HG03460 (cell line): ENCODE results near the gene KLHDC10.
"Not testable (repeated sequence)": the region's sequence is repeated elsewhere in the genome, so short reads cannot be mapped to it uniquely, and the experiment has no call there.

ENCODE experiments used
- ATAC-seq: cut with Tn5 transposase; IDR thresholded peaks from one replicate; pipeline ENCODE4 v1.9.1; 2021; ENCODE audit not compliant: unreplicated experiment

Gene KLHDC10

GRCh38 chr7:130152493-130153210, 82.3 kb downstream of the KLHDC10 start:
- ATAC-seq: no peak

DNA sequence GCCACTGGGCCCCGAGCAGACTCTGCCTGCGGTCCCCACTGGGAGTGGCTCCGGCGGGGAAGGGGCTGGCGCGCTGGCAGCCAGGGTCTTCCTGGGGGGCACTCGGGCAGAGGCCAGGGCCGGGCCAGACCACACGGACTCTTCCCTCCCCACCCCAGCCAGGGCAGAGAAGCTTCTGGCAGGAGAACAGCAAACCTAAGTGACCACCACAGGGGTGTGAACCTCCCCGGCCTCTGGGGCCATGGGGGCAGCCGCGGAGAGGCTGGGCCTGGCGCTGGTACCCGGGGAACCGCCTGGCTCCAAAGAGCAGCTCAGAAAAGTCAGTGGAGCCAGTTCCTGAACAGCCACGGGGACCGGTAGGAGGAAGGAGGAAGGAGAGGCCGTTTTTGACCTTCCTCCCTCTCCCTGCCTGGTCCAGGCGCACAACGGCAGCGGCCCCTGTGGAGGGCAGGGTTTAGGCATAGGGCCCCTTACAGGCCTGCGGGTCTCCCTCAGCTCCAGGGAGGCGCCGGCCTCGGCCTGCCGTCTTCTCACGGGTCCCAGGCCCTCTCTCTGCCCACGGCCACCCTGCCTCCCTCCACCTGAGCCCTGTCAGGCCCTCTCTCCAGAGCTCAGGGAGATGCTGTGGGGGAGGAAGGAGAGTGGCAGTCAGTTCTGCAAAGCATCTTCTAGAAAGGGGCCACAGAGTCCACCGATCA, 83.0 kb downstream of the KLHDC10 start:
- ATAC-seq: no peak

- no peak for ATAC-seq
Measured at GRCh38 chr7:130154131-130154500, 83.8 kb downstream of the KLHDC10 start.

- no peak for ATAC-seq
Measured at GRCh38 chr7:130154501-130155317, 84.4 kb downstream of the KLHDC10 start.

DNA sequence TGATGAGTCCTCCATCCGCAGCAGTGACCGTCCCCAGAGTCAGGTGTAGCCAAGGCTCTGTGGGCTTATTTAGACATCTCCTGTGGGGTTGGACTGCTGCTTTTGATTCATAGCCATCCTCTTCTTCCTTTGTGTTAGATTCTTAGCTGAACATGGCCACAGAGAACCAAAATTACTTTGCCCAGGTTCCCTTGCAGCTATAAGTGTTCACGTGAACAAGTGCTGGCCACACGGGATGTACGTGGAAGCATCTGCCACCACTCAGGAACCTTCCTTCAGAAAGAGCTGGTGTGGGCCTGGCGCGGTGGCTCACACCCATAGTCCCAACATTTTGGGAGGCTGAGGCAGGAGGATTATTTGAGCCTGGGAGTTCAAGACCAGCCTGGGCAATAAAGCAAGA, 85.8 kb downstream of the KLHDC10 start:
- no peak for ATAC-seq

DNA sequence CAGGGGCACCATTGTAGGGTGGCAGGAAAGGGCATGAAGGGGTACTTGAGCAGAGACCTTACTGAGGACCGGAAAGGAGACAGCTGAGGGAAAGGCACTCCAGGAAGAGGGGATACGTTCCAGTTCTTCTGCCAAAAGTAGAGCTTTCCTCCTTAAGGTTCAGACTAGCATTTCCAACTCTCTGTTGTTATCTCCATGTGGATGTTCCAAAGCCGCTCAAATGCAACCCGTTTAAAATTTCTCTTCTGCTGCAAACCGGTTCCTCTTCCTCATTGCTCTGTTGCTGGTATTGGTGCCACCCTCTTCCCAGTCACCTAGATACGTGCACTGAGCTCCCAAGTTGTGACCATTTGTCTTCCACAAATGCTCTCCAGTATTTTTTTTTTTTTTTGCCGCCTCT, 87.4 kb downstream of the KLHDC10 start:
- ATAC-seq: no peak

DNA sequence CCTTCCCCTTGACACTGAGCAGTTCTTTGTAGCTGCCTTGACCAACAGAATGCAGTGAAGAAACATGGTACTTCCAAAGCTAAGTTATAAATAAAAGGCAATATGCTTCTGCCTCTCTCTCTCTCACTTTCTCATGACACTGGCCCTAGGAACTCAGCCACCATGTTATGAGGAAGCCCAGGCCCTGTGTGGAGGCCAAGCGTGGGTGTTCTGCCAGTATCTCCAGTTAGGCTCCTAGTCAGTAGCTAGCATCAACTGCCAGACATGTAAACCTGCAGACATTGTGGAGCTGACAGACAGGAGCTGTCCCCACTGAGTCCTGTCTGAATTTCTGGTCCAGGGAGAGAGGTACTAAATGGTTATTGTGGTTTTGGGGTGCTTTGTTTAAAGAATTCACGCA, 89.7 kb downstream of the KLHDC10 start:
- ATAC-seq: no peak

DNA sequence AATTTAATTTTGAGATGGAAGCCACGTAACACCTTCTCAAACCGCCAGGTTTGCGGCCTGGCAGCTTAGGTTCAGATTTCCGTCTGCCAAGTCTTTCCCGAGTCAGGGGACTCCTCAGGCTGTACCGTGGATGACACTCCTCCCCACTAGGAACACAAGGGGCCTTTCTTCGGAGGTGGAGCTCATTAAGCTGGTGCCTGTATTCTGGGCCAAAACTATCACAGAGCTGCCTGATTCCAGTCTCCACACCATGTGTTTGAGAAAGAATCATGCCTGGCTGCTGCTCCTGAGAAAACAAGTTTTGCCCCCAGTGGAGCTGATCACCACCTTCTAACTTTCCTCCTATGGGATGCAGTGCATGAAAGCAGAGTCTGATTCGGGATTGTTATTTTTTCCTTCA, 90.1 kb downstream of the KLHDC10 start:
- ATAC-seq: no peak

DNA sequence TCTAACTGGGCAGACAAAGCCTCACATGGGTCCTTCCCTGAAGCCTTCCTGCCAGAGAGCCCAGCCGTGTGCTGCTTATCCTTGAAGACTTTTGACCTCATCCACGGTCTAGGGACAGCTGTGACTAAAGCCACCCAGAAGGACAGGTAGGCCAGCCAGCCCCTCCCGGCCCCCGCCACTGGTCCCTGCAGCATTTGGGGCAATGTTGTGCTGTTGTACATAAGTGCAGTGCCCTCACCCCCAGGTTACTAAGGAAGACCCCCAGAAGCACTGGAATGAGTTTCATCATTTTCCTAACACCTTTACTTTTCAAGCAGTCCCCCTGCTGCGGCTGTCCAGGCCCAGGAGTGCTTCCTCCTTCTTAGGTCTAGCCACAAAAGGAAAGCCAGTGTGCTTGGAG, 91.9 kb downstream of the KLHDC10 start:
- ATAC-seq: no peak

DNA sequence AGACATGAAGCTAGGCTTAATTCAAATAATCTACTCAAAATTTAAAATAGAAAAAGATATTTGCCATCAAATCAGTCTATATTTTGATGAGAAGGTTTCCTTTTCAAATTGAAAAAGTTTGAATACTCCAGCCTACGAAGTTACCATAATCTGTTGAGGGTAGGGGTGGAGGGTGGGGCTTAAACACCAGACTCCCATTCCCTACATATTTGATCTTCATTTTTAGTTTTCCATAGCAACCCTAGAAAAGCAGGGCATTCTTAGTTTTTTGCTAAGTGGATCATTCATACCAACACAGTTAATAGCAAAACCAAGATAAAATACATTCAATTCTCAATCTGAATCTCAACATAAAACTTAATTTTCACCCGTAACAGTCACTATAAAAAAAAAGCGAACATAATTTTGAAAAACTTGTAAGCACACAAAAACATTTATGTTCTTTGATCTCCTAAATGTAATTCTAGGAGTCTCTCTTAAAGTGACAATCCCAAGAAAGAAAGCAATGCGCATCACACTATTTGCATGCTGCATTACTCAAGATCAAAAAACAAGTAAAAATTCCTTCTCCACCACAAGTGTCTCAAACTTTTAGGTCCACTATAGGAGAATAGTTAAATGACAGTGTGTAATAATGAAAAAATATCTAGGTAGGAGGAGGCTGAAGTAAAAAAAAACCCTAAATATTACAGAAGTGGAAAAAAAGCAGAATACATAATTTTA, 104.1 kb downstream of the KLHDC10 start:
- no peak for ATAC-seq

GRCh38 chr7:130178251-130178650, 107.9 kb downstream of the KLHDC10 start:
- no peak for ATAC-seq

DNA sequence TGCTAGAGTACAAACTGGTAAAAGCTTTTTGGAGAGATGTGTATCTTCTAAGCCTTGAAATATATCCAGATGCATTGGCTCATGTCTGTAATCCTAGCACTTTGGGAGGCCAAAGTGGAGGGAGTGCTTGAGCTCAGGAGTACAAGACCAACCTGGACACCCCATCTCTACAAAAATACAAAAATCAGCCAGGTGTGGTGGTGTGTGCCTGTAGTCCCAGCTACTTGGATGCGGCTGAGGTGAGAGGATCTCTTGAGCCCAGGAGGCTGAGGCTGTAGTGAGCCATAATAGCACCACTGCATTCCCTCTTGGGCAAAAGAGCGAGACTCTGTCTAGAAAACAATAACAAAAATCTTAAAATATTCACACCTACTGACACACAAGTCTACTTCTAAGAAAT, 109.3 kb downstream of the KLHDC10 start:
- no peak for ATAC-seq

- no peak for ATAC-seq
Measured at GRCh38 chr7:130180571-130181262, 110.4 kb downstream of the KLHDC10 start.

- ATAC-seq: no peak
Measured at GRCh38 chr7:130181263-130181605, 110.9 kb downstream of the KLHDC10 start.

DNA sequence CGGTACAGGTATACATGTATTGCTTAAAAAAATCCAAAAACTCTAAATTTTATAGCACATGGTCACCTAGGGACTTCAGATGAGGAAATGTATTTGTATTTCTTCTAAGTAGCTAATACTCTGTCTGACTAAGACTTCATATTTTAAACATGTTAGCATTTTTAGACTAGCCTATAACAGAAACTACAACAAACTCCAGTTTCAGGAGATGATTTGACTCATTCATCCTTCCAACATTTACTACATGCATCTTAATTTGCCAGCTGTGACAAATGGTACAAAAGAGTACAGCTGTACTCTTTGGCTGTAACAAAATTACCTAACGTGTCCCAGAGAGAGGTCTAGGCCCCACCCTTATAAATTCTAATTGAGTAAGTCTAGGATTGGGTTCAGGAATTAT, 112.7 kb downstream of the KLHDC10 start:
- ATAC-seq: peak; percentile 83

DNA sequence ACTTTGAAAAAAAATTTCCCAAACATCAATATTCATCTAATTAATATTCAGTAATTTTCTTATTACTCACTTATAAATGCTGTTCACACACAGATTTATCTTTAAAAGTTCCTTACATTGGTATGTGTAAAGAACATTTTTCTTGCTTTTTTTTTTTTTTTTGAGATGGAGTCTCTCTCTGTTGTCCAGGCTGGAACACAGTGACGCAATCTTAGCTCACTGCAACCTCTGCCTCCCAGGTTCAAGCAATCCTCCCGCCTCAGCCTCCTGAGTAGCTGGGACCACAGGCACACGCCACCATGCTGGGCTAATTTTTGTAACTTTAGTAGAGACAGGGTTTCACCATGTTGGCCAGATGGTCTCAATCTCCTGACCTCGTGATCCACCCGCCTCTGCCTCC, 114.0 kb downstream of the KLHDC10 start:
- not testable (repeated sequence) for ATAC-seq
